HG03280 (cell line): Measurements from ENCODE around the gene PDCD5.
A peak's percentile ranks its signal among the peaks of the same experiment; 100 is the strongest.
"Not testable (repeated sequence)": the region's sequence is repeated elsewhere in the genome, so short reads cannot be mapped to it uniquely, and the experiment has no call there.

ENCODE experiments used
- ATAC-seq: cut with Tn5 transposase; IDR thresholded peaks from one replicate; pipeline ENCODE4 v1.9.1; 2021; ENCODE audit warnings: mild to moderate bottlenecking, moderate library complexity; ENCODE audit not compliant: unreplicated experiment

Gene PDCD5

GRCh38 chr19:32580901-32581704 lies at the start of gene PDCD5:
PDCD5 (plus strand) TSS chr19:32581190; CDS start chr19:32581262, 72 bp downstream.
- ATAC-seq, result peak; percentile 91

DNA sequence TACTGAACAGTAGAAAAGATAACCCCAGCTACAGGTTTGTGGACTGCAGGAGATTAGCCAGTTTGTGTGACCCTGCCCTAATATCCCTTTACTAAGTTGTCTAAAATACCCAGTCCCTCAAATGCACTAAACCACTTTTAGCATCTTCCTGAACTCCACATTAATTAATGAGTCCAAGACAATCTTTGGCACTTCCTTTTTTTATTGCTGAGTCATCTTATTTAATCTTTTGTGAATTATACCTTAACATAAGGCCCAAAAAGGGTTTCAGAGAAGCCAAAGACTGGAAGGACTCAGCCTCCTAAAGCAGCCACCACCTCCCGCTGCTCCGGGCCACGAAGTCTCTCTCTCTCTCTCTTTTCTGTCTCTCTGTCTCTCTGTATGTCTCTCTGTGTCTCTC lies 48.8 kb upstream of the PDCD5 start:
- ATAC-seq, result no peak

GRCh38 chr19:32537580-32537979 lies 43.4 kb upstream of the PDCD5 start:
- no peak for ATAC-seq

- ATAC-seq, result no peak
These were observed 41.6 kb upstream of the PDCD5 start for GRCh38 chr19:32539240-32539916.

DNA sequence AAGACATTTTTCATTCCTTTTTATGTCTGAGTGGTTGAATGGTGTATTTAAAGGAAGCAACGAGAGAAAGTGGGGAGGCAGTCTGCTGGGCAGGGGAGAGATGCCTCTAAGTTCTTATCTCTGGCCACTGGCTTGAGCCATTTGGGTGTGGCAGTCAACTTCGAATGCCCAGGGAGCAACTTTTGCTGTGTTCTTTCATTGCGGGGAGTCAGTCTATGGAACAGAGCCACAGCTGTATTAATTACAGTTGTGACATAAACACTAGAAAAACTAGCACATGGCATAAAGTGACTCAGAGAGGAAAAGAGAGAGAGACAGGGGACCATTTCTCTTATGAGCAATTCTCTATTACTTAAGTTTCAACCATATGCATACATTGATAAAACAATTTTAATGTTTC lies 40.4 kb upstream of the PDCD5 start:
- no peak for ATAC-seq

DNA sequence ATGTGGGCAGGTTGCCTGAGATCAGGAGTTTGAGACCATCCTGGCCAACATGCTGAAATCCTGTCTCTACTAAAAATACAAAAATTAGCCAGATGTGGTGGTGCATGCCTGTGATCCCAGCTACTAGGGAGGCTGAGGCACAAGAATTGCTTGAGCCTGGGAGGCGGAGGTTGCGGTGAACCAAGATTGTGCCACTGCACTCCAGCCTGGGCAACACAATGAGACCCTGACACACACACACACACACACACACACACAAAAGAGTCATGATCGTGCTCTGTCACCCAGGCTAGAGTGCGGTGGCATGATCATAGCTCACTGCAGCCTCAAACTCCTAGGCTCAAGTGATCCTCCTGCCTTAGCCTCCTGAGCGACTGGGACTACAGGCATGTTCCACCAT lies 39.6 kb upstream of the PDCD5 start:
- not testable (repeated sequence) for ATAC-seq

- ATAC-seq, result no peak
These were observed 38.4 kb upstream of the PDCD5 start for GRCh38 chr19:32542477-32543108.

- no peak for ATAC-seq
These were observed 37.7 kb upstream of the PDCD5 start for GRCh38 chr19:32543115-32543900.

DNA sequence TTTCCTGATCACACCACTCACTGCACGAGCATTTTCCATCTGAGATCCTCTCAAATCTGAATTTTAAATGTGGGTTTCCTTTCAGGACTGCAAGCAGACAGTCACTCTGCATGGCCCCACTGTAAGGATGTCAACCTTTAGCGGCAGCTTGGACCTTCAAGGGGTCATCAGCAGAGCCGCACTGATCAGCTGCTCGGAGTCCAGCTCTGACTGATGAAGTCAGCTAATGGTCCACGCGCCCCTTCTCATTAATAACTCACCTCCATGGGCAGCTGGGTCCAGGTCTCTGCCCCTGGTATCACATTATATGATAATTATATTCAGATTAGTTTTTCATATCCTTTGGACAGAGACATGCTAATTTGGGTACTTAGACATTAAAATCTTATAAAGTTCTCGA lies 36.1 kb upstream of the PDCD5 start:
- ATAC-seq, result no peak

DNA sequence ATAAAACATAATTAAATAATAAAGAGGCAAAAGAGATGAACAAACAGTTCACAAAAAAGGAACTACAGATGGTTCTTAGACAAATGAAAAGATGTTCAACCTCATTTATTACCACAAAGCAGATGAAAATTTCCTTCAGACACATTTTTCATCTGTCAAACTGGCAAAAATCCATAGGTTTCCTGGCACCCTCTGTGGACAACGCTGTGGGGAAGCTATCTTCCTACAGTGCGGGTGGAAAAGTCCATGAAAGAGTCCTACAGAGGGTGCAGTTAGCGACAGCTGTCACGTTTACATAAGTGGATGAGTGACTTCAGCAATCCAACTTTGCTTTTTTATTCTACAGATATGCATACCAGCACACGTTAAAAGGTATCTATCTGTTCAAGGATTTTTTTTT lies 30.3 kb upstream of the PDCD5 start:
- no peak for ATAC-seq

- no peak for ATAC-seq
These were observed 25.2 kb upstream of the PDCD5 start for GRCh38 chr19:32555786-32556185.

GRCh38 chr19:32558607-32559228 lies 22.3 kb upstream of the PDCD5 start:
- ATAC-seq, result no peak

- ATAC-seq, result no peak
These were observed 17.2 kb upstream of the PDCD5 start for GRCh38 chr19:32563761-32564160.

DNA sequence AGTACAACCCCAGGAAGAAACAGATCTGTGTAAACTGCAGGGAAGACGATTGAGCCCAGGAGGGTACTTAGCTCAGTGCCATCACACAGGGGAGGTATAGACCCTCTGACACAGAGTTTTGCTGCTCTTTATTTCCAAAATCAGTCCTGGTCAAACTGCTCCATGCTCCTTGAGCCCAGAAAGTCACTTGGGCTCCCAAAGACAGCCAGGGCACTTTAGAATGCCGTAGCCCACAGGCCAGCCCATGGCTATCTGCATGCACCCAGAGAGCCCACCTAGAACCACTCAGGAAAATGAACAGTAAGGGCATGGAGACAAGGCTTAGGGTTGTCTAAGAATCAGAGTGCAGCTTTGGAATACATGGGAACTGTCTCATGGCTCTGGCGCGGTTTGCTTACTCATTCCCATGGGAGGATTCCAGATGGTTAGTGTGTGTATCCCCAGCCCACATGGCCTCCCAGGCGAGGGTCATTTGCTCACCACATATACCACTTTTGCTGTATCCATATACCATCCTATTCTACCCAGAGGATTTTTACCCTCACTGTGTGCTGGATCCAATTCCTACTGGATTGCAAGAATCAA lies 14.7 kb upstream of the PDCD5 start:
- ATAC-seq, result no peak

- no peak for ATAC-seq
These were observed 13.5 kb upstream of the PDCD5 start for GRCh38 chr19:32567486-32567885.

DNA sequence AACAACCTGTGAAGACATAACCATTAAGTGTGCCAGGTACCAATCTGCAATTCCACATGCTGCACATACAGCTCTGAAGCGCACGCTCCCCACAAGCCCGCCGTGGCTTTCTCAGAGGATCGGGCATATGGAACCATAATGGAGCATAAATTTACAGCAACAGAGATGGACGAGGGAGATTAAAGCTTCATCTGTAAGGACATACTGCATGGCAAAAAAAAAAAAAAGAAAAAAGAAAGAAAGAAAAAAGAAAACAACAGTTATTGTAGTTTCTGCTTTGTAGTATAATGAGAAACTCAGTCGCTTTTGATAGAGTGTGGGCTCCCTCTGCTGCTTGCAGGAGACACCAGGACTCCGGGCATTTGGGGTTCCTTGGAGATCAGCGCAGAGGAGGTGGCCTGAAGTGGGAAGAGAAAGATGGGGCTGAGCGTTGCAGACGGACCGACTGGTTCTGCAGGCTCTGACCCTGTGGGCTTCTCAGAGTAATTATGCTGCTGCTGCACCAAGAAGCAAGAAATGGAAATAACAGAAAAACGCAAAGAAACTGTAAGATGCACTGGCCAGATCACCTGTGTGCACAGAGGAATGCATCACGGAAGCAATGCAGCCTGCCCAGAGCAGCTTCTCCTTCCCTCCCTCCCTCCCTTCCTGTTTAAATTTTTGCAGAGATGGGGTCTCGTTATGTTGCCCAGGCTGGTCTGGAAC lies 10.8 kb upstream of the PDCD5 start:
- ATAC-seq, result no peak

GRCh38 chr19:32571471-32572075 lies 9.4 kb upstream of the PDCD5 start:
- ATAC-seq, result not testable (repeated sequence)

GRCh38 chr19:32572700-32573491 lies 8.1 kb upstream of the PDCD5 start:
- ATAC-seq, result not testable (repeated sequence)

- no peak for ATAC-seq
These were observed 7.5 kb upstream of the PDCD5 start for GRCh38 chr19:32573492-32573794.
